SK-N-SH treated with all-trans-retinoic acid at 6 μM for 48 hours (cell line): ENCODE results near the gene SEMA5A.

Experiments
- ATAC-seq: fragments of 200-7000 bp; cut with Tn5 transposase; 3 replicates; pipeline ENCODE4 v1.9.1; 2020; ENCODE audit warnings: mild to moderate bottlenecking, moderate library complexity
- ARNTL ChIP-seq: fragments of 450-650 bp; formaldehyde crosslinking; IDR thresholded peaks from 2 replicates; pipeline ENCODE4 v1.5.0; 2020; ENCODE audit warnings: low read depth, mild to moderate bottlenecking, moderate library complexity, borderline replicate concordance
- BACH2 ChIP-seq: fragments of 250-450 bp; sonication (Bioruptor Pico); IDR thresholded peaks from 2 replicates; pipeline ENCODE4 v1.9.0; 2021; ENCODE audit warnings: mild to moderate bottlenecking, borderline replicate concordance
- CREB5 ChIP-seq: fragments of 250-450 bp; sonication (Bioruptor Pico); IDR thresholded peaks from 2 replicates; pipeline ENCODE4 v1.5.1; 2020; ENCODE audit warnings: low read depth, mild to moderate bottlenecking, moderate library complexity
- CSRNP3 ChIP-seq: fragments of 250-450 bp; sonication (Bioruptor Pico); IDR thresholded peaks from 2 replicates; pipeline ENCODE4 v1.5.1; 2021; ENCODE audit warnings: mild to moderate bottlenecking, moderate library complexity
- ESRRG ChIP-seq: fragments of 250-450 bp; sonication (Bioruptor Pico); IDR thresholded peaks from 2 replicates; pipeline ENCODE4 v1.6.1; 2021; ENCODE audit warnings: mild to moderate bottlenecking
- GLIS3 ChIP-seq: fragments of 250-450 bp; sonication (Bioruptor Pico); IDR thresholded peaks from 2 replicates; pipeline ENCODE4 v1.5.0; 2020; ENCODE audit warnings: mild to moderate bottlenecking, moderate library complexity
- ISL1 ChIP-seq: fragments of 250-450 bp; sonication (Bioruptor Pico); IDR thresholded peaks from 2 replicates; pipeline ENCODE4 v2.1.2; 2022; ENCODE audit warnings: mild to moderate bottlenecking, moderate library complexity
- OSR1 ChIP-seq: fragments of 250-450 bp; sonication (Bioruptor Pico); IDR thresholded peaks from 2 replicates; pipeline ENCODE4 v1.8.0; 2022; ENCODE audit warnings: moderate library complexity, mild to moderate bottlenecking, inconsistent platforms
- PATZ1 ChIP-seq: fragments of 250-450 bp; sonication (Bioruptor Pico); IDR thresholded peaks from 2 replicates; pipeline ENCODE4 v1.8.0; 2020; ENCODE audit warnings: mild to moderate bottlenecking, moderate library complexity, borderline replicate concordance
- PPARA ChIP-seq: fragments of 250-450 bp; sonication (Bioruptor Pico); IDR thresholded peaks from 2 replicates; pipeline ENCODE4 v1.5.0; 2020; ENCODE audit warnings: mild to moderate bottlenecking, borderline replicate concordance
- SNAI2 ChIP-seq: fragments of 250-450 bp; sonication (Bioruptor Pico); IDR thresholded peaks from 2 replicates; pipeline ENCODE4 v1.5.0; 2020; ENCODE audit warnings: mild to moderate bottlenecking, moderate library complexity
- TCF4 ChIP-seq: fragments of 250-450 bp; sonication (Bioruptor Pico); IDR thresholded peaks from 2 replicates; pipeline ENCODE4 v1.8.0; 2021; ENCODE audit warnings: mild to moderate bottlenecking, moderate library complexity, borderline replicate concordance
- TOX ChIP-seq: fragments of 250-450 bp; sonication (Bioruptor Pico); IDR thresholded peaks from 2 replicates; pipeline ENCODE4 v1.8.0; 2021; ENCODE audit warnings: mild to moderate bottlenecking, moderate library complexity, borderline replicate concordance
- TSHZ2 ChIP-seq: fragments of 250-450 bp; sonication (Bioruptor Pico); IDR thresholded peaks from 2 replicates; pipeline ENCODE4 v1.5.0; 2020; ENCODE audit warnings: mild to moderate bottlenecking, moderate library complexity
- ZC3H10 ChIP-seq: fragments of 250-450 bp; sonication (Bioruptor Pico); IDR thresholded peaks from 2 replicates; pipeline ENCODE4 v1.5.1; 2021; ENCODE audit warnings: mild to moderate bottlenecking, moderate library complexity
- ZFP3 ChIP-seq: fragments of 250-450 bp; sonication (Bioruptor Pico); IDR thresholded peaks from 2 replicates; pipeline ENCODE4 v1.5.0; 2020; ENCODE audit warnings: mild to moderate bottlenecking, moderate library complexity
- ZFP30 ChIP-seq: fragments of 450-650 bp; formaldehyde crosslinking; IDR thresholded peaks from 2 replicates; pipeline ENCODE4 v1.5.0; 2022; ENCODE audit warnings: mild to moderate bottlenecking, moderate library complexity
- ZNF565 ChIP-seq: fragments of 450-650 bp; formaldehyde crosslinking; conservative IDR thresholded peaks from 2 replicates; pipeline ENCODE4 v1.5.0; 2020; ENCODE audit warnings: low read depth, mild to moderate bottlenecking, moderate library complexity
- ZNF70 ChIP-seq: fragments of 450-650 bp; formaldehyde crosslinking; IDR thresholded peaks from 2 replicates; pipeline ENCODE4 v1.5.0; 2020; ENCODE audit warnings: mild to moderate bottlenecking, moderate library complexity
- ZNF8 ChIP-seq: fragments of 450-650 bp; formaldehyde crosslinking; IDR thresholded peaks from 2 replicates; pipeline ENCODE4 v1.5.0; 2020; ENCODE audit warnings: mild to moderate bottlenecking, moderate library complexity

The SEMA5A gene

GRCh38 chr5:9263656-9264055 is 282.2 kb downstream of the SEMA5A start:
- ATAC-seq = no peak
- no peak for TF ChIP-seq BACH2
- no peak for TF ChIP-seq ESRRG
- no peak for TF ChIP-seq ZNF70 (CRISPR knock-in tag)
- TF ChIP-seq SNAI2 (CRISPR knock-in tag) = no peak
- TF ChIP-seq ZNF8 = no peak
- TF ChIP-seq ZFP3 (CRISPR knock-in tag) = no peak
- no peak for TF ChIP-seq ARNTL (CRISPR knock-in tag)
- no peak for TF ChIP-seq TSHZ2 (CRISPR knock-in tag)
- TF ChIP-seq TOX (CRISPR knock-in tag) = no peak
- TF ChIP-seq PPARA (CRISPR knock-in tag) = no peak
- no peak for TF ChIP-seq TCF4 (CRISPR knock-in tag)
- TF ChIP-seq CREB5 (CRISPR knock-in tag) = no peak
- TF ChIP-seq PATZ1 (CRISPR knock-in tag) = no peak
- TF ChIP-seq ZNF565 (CRISPR knock-in tag) = no peak

- TF ChIP-seq ZC3H10 (CRISPR knock-in tag) (0 out of 2 replicates have a peak, but pooled peaks have one; percentile 26), TOX (CRISPR knock-in tag) (peak; percentile 81; the same call in 1 of the 2 replicates), ISL1 (CRISPR knock-in tag) (peak; percentile 75), ARNTL (CRISPR knock-in tag) (no peak)
- TF ChIP-seq, all 23 proteins: peak for 3
Observed at GRCh38 chr5:9251379-9251980, 294.4 kb downstream of the SEMA5A start.

GRCh38 chr5:9249231-9249630 is 296.6 kb downstream of the SEMA5A start:
- ATAC-seq = no peak
- TF ChIP-seq PPARA (CRISPR knock-in tag) (no peak), SNAI2 (CRISPR knock-in tag) (no peak), CSRNP3 (CRISPR knock-in tag) (no peak), BACH2 (no peak), CREB5 (CRISPR knock-in tag) (no peak), OSR1 (no peak), ZNF8 (no peak), ZFP30 (CRISPR knock-in tag) (no peak), ZNF565 (CRISPR knock-in tag) (no peak)
- TF ChIP-seq, all 23 proteins: peak for 0

More at GRCh38 chr5:9251379-9251980, 294.4 kb downstream of the SEMA5A start:
- ATAC-seq = peak; percentile 83

- ATAC-seq = peak; percentile 50; the same call in 2 of the 3 replicates
- TF ChIP-seq ISL1 (CRISPR knock-in tag) = peak; percentile 44; the same call in 1 of the 2 replicates
- no peak for TF ChIP-seq GLIS3 (CRISPR knock-in tag)
- TF ChIP-seq SNAI2 (CRISPR knock-in tag) = no peak
- TF ChIP-seq, all 23 proteins: peak for 1
Observed at GRCh38 chr5:9245071-9245470, 300.8 kb downstream of the SEMA5A start.
